Activated naive CD4-positive, alpha-beta T cell treated with anti-CD3 and anti-CD28 coated beads, Interleukin-2, amount 10 ng/mL, durations not matched to agents 7 days and 5 days (primary cell): ENCODE data around the gene PEX10.

Experiments
- CTCF ChIA-PET: fragments of 350-600 bp; sonication (Branson Sonifier 250); formaldehyde crosslinking; loops from one replicate; lab custom pipeline; 2021; ENCODE audit warnings: antibody characterized with exemption; lab: Charles Lee
- DNase-seq: peaks from one replicate; pipeline ENCODE4 v3.0.0-alpha.2; 2020
- H3K27ac Mint-ChIP-seq: one replicate; pipeline ENCODE4 v1.8.0; 2021; ENCODE audit warnings: mild to moderate bottlenecking, moderate library complexity, mixed read lengths
- H3K27me3 Mint-ChIP-seq: one replicate; pipeline ENCODE4 v1.8.0; 2021; ENCODE audit warnings: mild to moderate bottlenecking, mixed read lengths
- H3K36me3 Mint-ChIP-seq: one replicate; pipeline ENCODE4 v1.8.0; 2021; ENCODE audit warnings: mixed read lengths
- H3K4me1 Mint-ChIP-seq: one replicate; pipeline ENCODE4 v1.8.0; 2021; ENCODE audit warnings: mixed read lengths
- H3K4me3 Mint-ChIP-seq: one replicate; pipeline ENCODE4 v1.8.0; 2021; ENCODE audit warnings: mild to moderate bottlenecking, moderate library complexity, mixed read lengths
- H3K9me3 Mint-ChIP-seq: one replicate; pipeline ENCODE4 v1.8.0; 2021; ENCODE audit warnings: mixed read lengths

Gene PEX10

GRCh38 chr1:2425892-2426291 is 13.5 kb upstream of the PEX10 start:
- peaks cover 33% of the 10 kb centered on the region for H3K27me3 Mint-ChIP-seq
- H3K4me1 Mint-ChIP-seq: no peaks in the 10 kb centered on the region
- H3K9me3 Mint-ChIP-seq: peaks cover 14% of the 10 kb centered on the region
- H3K36me3 Mint-ChIP-seq: peaks cover 1% of the 10 kb centered on the region
- H3K4me3 Mint-ChIP-seq: no peak overlapping the region
- no peak for DNase-seq
- no peak overlapping the region for H3K27ac Mint-ChIP-seq
- CTCF ChIA-PET: no interaction called here

GRCh38 chr1:2422523-2422922 is 10.2 kb upstream of the PEX10 start:
- Mint-ChIP-seq H3K27me3 (peaks cover 19% of the 10 kb centered on the region), H3K27ac (no peak overlapping the region), H3K4me3 (no peak overlapping the region), H3K4me1 (peaks cover 10% of the 10 kb centered on the region), H3K36me3 (peaks cover 1% of the 10 kb centered on the region), H3K9me3 (peaks cover 9% of the 10 kb centered on the region)
- CTCF ChIA-PET: no interaction called here
- DNase-seq: no peak

- CTCF ChIA-PET: no interaction called here
- no peak for DNase-seq
- peaks cover 9% of the 10 kb centered on the region for H3K9me3 Mint-ChIP-seq
- H3K4me3 Mint-ChIP-seq: no peak overlapping the region
- peaks cover 5% of the 10 kb centered on the region for H3K36me3 Mint-ChIP-seq
- H3K4me1 Mint-ChIP-seq: peaks cover 39% of the 10 kb centered on the region
- H3K27ac Mint-ChIP-seq: no peak overlapping the region
- peaks cover 18% of the 10 kb centered on the region for H3K27me3 Mint-ChIP-seq
Observed at GRCh38 chr1:2419416-2419815, 7.1 kb upstream of the PEX10 start.

- H3K4me1 Mint-ChIP-seq: peaks cover 44% of the 10 kb centered on the region
- no peak for DNase-seq
- no peak overlapping the region for H3K27ac Mint-ChIP-seq
- peaks cover 7% of the 10 kb centered on the region for H3K36me3 Mint-ChIP-seq
- H3K4me3 Mint-ChIP-seq: no peak overlapping the region
- CTCF ChIA-PET: no interaction called here
- H3K9me3 Mint-ChIP-seq: peaks cover 8% of the 10 kb centered on the region
- peaks cover 13% of the 10 kb centered on the region for H3K27me3 Mint-ChIP-seq
Observed at GRCh38 chr1:2418791-2419320, 6.5 kb upstream of the PEX10 start.

GRCh38 chr1:2417833-2418225 is 5.5 kb upstream of the PEX10 start:
- peaks cover 7% of the 10 kb centered on the region for H3K36me3 Mint-ChIP-seq
- H3K4me1 Mint-ChIP-seq: peaks cover 44% of the 10 kb centered on the region
- peak overlapping the region; percentile 19 for H3K27ac Mint-ChIP-seq
- CTCF ChIA-PET: no interaction called here
- H3K27me3 Mint-ChIP-seq: peaks cover 6% of the 10 kb centered on the region
- no peak for DNase-seq
- no peak overlapping the region for H3K4me3 Mint-ChIP-seq
- peaks cover under 1% of the 10 kb centered on the region for H3K9me3 Mint-ChIP-seq

- peaks cover 44% of the 10 kb centered on the region for H3K4me1 Mint-ChIP-seq
- CTCF ChIA-PET: interaction anchor here (1.4 kb wide), 1 partner anchor 222 kb away, joined by 5 read pairs; the partner anchor contains the start of gene FAAP20
- no peak for DNase-seq
- peaks cover 3% of the 10 kb centered on the region for H3K27me3 Mint-ChIP-seq
- H3K36me3 Mint-ChIP-seq: peaks cover 7% of the 10 kb centered on the region
- H3K9me3 Mint-ChIP-seq: no peaks in the 10 kb centered on the region
- peak overlapping the region; percentile 80 for H3K4me3 Mint-ChIP-seq
- peak overlapping the region; percentile 90 for H3K27ac Mint-ChIP-seq
Observed at GRCh38 chr1:2417083-2417832, 4.9 kb upstream of the PEX10 start.

GRCh38 chr1:2416403-2416802 is 4.0 kb upstream of the PEX10 start:
- CTCF ChIA-PET: interaction anchor here (0.8 to 2.5 kb wide), 13 partner anchors 11 to 370 kb away, joined by 3 to 11 read pairs (median 5); partner anchors contain the start of genes FAAP20, PANK4 and TNFRSF14
- DNase-seq: peak; percentile 71
- Mint-ChIP-seq H3K27ac (peak overlapping the region; percentile 90), H3K9me3 (no peaks in the 10 kb centered on the region), H3K4me1 (peaks cover 48% of the 10 kb centered on the region), H3K36me3 (peaks cover 7% of the 10 kb centered on the region), H3K27me3 (no peaks in the 10 kb centered on the region), H3K4me3 (peak overlapping the region; percentile 80)

GRCh38 chr1:2415801-2416208 is 3.4 kb upstream of the PEX10 start:
- CTCF ChIA-PET: interaction anchor here (0.7 to 2.5 kb wide), 15 partner anchors 11 to 371 kb away, joined by 3 to 11 read pairs (median 5); partner anchors contain the start of genes FAAP20, PANK4 and TNFRSF14
- no peaks in the 10 kb centered on the region for H3K27me3 Mint-ChIP-seq
- peak overlapping the region; percentile 80 for H3K4me3 Mint-ChIP-seq
- DNase-seq: peak; percentile 76
- H3K4me1 Mint-ChIP-seq: peaks cover 50% of the 10 kb centered on the region
- no peaks in the 10 kb centered on the region for H3K9me3 Mint-ChIP-seq
- H3K36me3 Mint-ChIP-seq: peaks cover 7% of the 10 kb centered on the region
- peak overlapping the region; percentile 90 for H3K27ac Mint-ChIP-seq

- H3K9me3 Mint-ChIP-seq: no peaks in the 10 kb centered on the region
- DNase-seq: no peak
- CTCF ChIA-PET: interaction anchor here (0.7 to 2.5 kb wide), 15 partner anchors 12 to 371 kb away, joined by 3 to 11 read pairs (median 5); partner anchors contain the start of genes FAAP20, PANK4 and TNFRSF14
- peak overlapping the region; percentile 80 for H3K4me3 Mint-ChIP-seq
- no peaks in the 10 kb centered on the region for H3K27me3 Mint-ChIP-seq
- H3K4me1 Mint-ChIP-seq: peaks cover 55% of the 10 kb centered on the region
- H3K27ac Mint-ChIP-seq: peak overlapping the region; percentile 90
- H3K36me3 Mint-ChIP-seq: peaks cover 7% of the 10 kb centered on the region
Observed at GRCh38 chr1:2415337-2415736, 3.0 kb upstream of the PEX10 start.

GRCh38 chr1:2414297-2414958 is 2.1 kb upstream of the PEX10 start:
- Mint-ChIP-seq H3K36me3 (peaks cover 7% of the 10 kb centered on the region), H3K27me3 (no peaks in the 10 kb centered on the region), H3K4me3 (peak overlapping the region; percentile 80), H3K4me1 (peaks cover 56% of the 10 kb centered on the region), H3K9me3 (no peaks in the 10 kb centered on the region), H3K27ac (peak overlapping the region; percentile 90)
- CTCF ChIA-PET: interaction anchor here (0.6 to 2.5 kb wide), 7 partner anchors 110 to 372 kb away, joined by 3 to 14 read pairs (median 6); partner anchors contain the start of genes FAAP20 and PANK4
- DNase-seq: peak; percentile 89

GRCh38 chr1:2413495-2414296 is 1.3 kb upstream of the PEX10 start:
- Mint-ChIP-seq H3K9me3 (no peaks in the 10 kb centered on the region), H3K27me3 (no peaks in the 10 kb centered on the region), H3K4me1 (peaks cover 51% of the 10 kb centered on the region), H3K4me3 (peak overlapping the region; percentile 80), H3K36me3 (peaks cover 7% of the 10 kb centered on the region), H3K27ac (peak overlapping the region; percentile 90)
- DNase-seq: peak; percentile 34
- CTCF ChIA-PET: interaction anchor here (1.0 to 1.7 kb wide), 6 partner anchors 22 to 219 kb away, joined by 3 to 16 read pairs (median 8); partner anchors contain the start of genes FAAP20, MORN1 and RER1

- DNase-seq: no peak
- Mint-ChIP-seq H3K4me3 (peak overlapping the region; percentile 81), H3K4me1 (peaks cover 47% of the 10 kb centered on the region), H3K9me3 (no peaks in the 10 kb centered on the region), H3K27ac (peak overlapping the region; percentile 90), H3K27me3 (no peaks in the 10 kb centered on the region), H3K36me3 (peaks cover 7% of the 10 kb centered on the region)
- CTCF ChIA-PET: interaction anchor here (0.6 to 1.7 kb wide), 5 partner anchors 22 to 218 kb away, joined by 3 to 16 read pairs (median 3); partner anchors contain the start of genes FAAP20, MORN1 and RER1
Observed at GRCh38 chr1:2412773-2413494, 570 bp upstream of the PEX10 start.
